Keratinocyte (primary cell): ENCODE data around the gene CASZ1. TPM values are rescaled to one million over a fixed set of nuclear protein-coding genes. Genes with fewer than 3 reads are reported as not detected.

Source experiments
- DNase-seq: peaks from one replicate; pipeline ENCODE4 v3.0.0-alpha.2; 2011; ENCODE audit warnings: low read depth, missing footprints, low spot score
- FAIRE-seq: peaks from 2 replicates; lab custom pipeline; 2011; peaks lifted over from hg19 to GRCh38; lab: Jason Lieb, UNC
- H2AFZ ChIP-seq: 2 replicates; pipeline ENCODE4 v1.6.0; 2012; ENCODE audit warnings: low read length, control low read depth, inconsistent platforms; ENCODE audit not compliant: control insufficient read depth
- H3K27ac ChIP-seq: 2 replicates; pipeline ENCODE4 v1.5.1; 2011; ENCODE audit warnings: low read length; ENCODE audit not compliant: control insufficient read depth, insufficient read depth
- H3K27me3 ChIP-seq: 3 replicates; pipeline ENCODE4 v1.6.0; 2011; ENCODE audit warnings: low read length; ENCODE audit not compliant: control insufficient read depth, insufficient read depth; ENCODE audit errors: extremely low read depth
- H3K36me3 ChIP-seq, 2 experiments: 2 replicates in 1 of 2; 3 replicates in 1 of 2; pipeline ENCODE4 v1.5.1; 2011; ENCODE audit warnings: low read length in 2 of 2, mild to moderate bottlenecking in 1 of 2; ENCODE audit not compliant: control insufficient read depth in 2 of 2, insufficient read depth in 2 of 2; ENCODE audit errors: extremely low read depth in 1 of 2
- H3K4me1 ChIP-seq: 3 replicates; pipeline ENCODE4 v1.5.1; 2011; ENCODE audit warnings: low read length; ENCODE audit not compliant: control insufficient read depth, insufficient read depth; ENCODE audit errors: extremely low read depth
- H3K4me2 ChIP-seq: 3 replicates; pipeline ENCODE4 v1.6.0; 2011; ENCODE audit warnings: low read depth, low read length; ENCODE audit not compliant: control insufficient read depth, insufficient read depth; ENCODE audit errors: extremely low read depth
- H3K4me3 ChIP-seq, 3 experiments: fragments of 200-600 bp in 1 of 3; sonication (generic) in 1 of 3; 2 replicates in 2 of 3; 3 replicates in 1 of 3; pipeline ENCODE4 v1.5.1; 2011 to 2016; ENCODE audit warnings: low read length in 3 of 3, mild to moderate bottlenecking in 3 of 3, control low read depth in 2 of 3, inconsistent platforms in 1 of 3, low read depth in 1 of 3, mixed read lengths in 1 of 3, mixed run types in 1 of 3, moderate library complexity in 1 of 3; ENCODE audit not compliant: control insufficient read depth in 2 of 3, insufficient read depth in 2 of 3; ENCODE audit errors: extremely low read depth in 1 of 3
- H3K79me2 ChIP-seq: 2 replicates; pipeline ENCODE4 v1.6.0; 2012; ENCODE audit warnings: low read length; ENCODE audit not compliant: control insufficient read depth, insufficient read depth
- H3K9ac ChIP-seq: 3 replicates; pipeline ENCODE4 v1.6.0; 2011; ENCODE audit warnings: low read length; ENCODE audit not compliant: control insufficient read depth, insufficient read depth; ENCODE audit errors: extremely low read depth
- H3K9me1 ChIP-seq: 3 replicates; pipeline ENCODE4 v1.6.0; 2011; ENCODE audit warnings: low read length; ENCODE audit not compliant: control insufficient read depth, insufficient read depth; ENCODE audit errors: extremely low read depth
- H3K9me3 ChIP-seq: 2 replicates; pipeline ENCODE4 v1.5.1; 2012; ENCODE audit warnings: low read depth, low read length; ENCODE audit not compliant: control insufficient read depth
- H4K20me1 ChIP-seq: 3 replicates; pipeline ENCODE4 v1.6.0; 2011; ENCODE audit warnings: low read length; ENCODE audit not compliant: control insufficient read depth, insufficient read depth; ENCODE audit errors: extremely low read depth
- CTCF ChIP-seq, 3 experiments: IDR thresholded peaks in 1 of 3; conservative IDR thresholded peaks in 1 of 3; optimal IDR thresholded peaks in 1 of 3; 2 replicates in 2 of 3; 3 replicates in 1 of 3; pipeline versions ENCODE3 to v1.5.1; 2011; ENCODE audit warnings: low read length in 3 of 3, mild to moderate bottlenecking in 3 of 3, moderate library complexity in 2 of 3, control low read depth in 1 of 3, inconsistent platforms in 1 of 3; ENCODE audit not compliant: insufficient read depth in 2 of 3; ENCODE audit errors: extremely low read depth in 1 of 3
- EZH2 ChIP-seq: IDR thresholded peaks from one replicate; pipeline ENCODE4 v1.6.1; 2012; ENCODE audit warnings: inconsistent platforms, mild to moderate bottlenecking, low read length, moderate library complexity
- dilution Hi-C: fragments of 300-500 bp; cut with MboI; formaldehyde crosslinking; loops from one replicate; pipeline ENCODE4 v1.7.0; 2020; ENCODE audit warnings: low sequenced_read_pairs; ENCODE audit not compliant: extremely low pct_ligation_motif_present
- polyA plus RNA-seq, 5 experiments: library from polyadenylated mRNA; depleted of rRNA in 3 of 5; stranded (reverse) in 3 of 5; stranded (forward) in 1 of 5; unstranded in 1 of 5; fragments of >200 nt; gene quantifications; 1 replicate in 1 of 5; 2 replicates in 3 of 5; 3 replicates in 1 of 5; pipeline versions ENCODE4 v1.2.1 to v1.2.3, GENCODE V29; 2011 to 2012; ENCODE audit warnings: missing spikeins in 2 of 5, low read depth in 1 of 5, low replicate concordance in 1 of 5

CASZ1 gene
- polyA plus RNA-seq, 1 donor (not counting 4 experiments of a cell fraction or from before 2014, with no cell fraction given): 2.8 TPM

GRCh38 chr1:10623686-10624145, 172.7 kb downstream of the CASZ1 start:
- no peak overlapping the region for H3K27ac ChIP-seq
- no peak overlapping the region for H3K9ac ChIP-seq
- FAIRE-seq (no peak), DNase-seq (no peak)
- dilution Hi-C loops: no loop called here
- no peaks in the 10 kb centered on the region for H3K9me3 ChIP-seq
- peaks cover 11% of the 10 kb centered on the region for H3K4me1 ChIP-seq
- H3K27me3 ChIP-seq: no peaks in the 10 kb centered on the region
- no peak overlapping the region for H2AFZ ChIP-seq
- H4K20me1 ChIP-seq: no peaks in the 10 kb centered on the region
- no peak overlapping the region for H3K4me3 ChIP-seq
- no peak overlapping the region for H3K4me2 ChIP-seq
- H3K79me2 ChIP-seq: no peaks in the 10 kb centered on the region
- peaks cover 8% of the 10 kb centered on the region in 2 experiments for H3K36me3 ChIP-seq
- H3K9me1 ChIP-seq: no peaks in the 10 kb centered on the region
- TF ChIP-seq CTCF (optimal IDR thresholded peaks at IDR 0.05 in 1 of 3, IDR thresholded peaks at IDR 0.05 in 1 of 3, conservative IDR thresholded peaks at IDR 0.05 in 1 of 3; ENCODE audit: extremely low read depth in 1 of 3, insufficient read depth in 2 of 3, low read length in 3 of 3): no peak
- TF ChIP-seq EZH2: no peak

DNA sequence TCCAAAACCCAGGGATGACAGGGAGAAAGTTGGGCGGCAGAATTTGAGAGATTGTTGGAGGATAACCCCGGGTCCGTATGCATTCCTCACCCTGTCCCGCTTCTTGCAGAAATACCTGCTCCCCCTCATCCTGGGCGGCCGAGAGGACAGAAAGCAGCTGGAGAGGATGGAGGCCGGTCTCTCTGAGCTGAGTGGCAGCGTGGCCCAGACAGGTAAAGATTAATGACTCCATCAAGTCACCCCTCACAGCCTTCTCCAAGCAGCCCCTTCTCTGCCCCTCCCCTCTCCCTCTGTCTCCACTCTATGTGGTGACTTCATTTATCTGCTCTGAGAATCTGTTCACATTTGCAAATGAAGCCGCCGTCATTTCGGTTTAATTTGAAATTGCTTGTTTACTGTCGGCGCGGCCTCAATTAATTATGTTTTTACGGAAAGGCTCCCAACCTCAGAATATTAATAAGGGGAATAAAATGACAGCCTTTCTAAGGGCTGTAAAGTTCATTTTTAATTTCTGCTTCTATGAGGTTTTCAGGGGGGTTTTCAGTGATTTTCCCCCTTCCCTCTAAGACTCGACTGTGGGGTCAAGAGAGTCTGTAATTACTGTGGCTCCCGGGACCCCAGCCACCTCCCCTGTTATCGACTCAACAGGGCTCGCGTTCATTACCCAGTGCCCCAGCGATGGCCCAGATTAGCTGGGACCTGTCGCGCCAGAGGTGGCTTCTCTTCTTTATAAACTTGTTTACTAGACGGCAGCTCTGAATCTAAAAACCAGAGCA, 173.3 kb downstream of the CASZ1 start:
- H4K20me1 ChIP-seq: no peaks in the 10 kb centered on the region
- peaks cover 12% of the 10 kb centered on the region for H3K4me1 ChIP-seq
- H3K27ac ChIP-seq: no peak overlapping the region
- dilution Hi-C loops: no loop called here
- H3K36me3 ChIP-seq: peaks cover 9% of the 10 kb centered on the region in 2 experiments
- H3K79me2 ChIP-seq: no peaks in the 10 kb centered on the region
- H3K9ac ChIP-seq: no peak overlapping the region
- H3K4me3 ChIP-seq: no peak overlapping the region
- DNase-seq (no peak), FAIRE-seq (no peak)
- H3K9me3 ChIP-seq: no peaks in the 10 kb centered on the region
- H3K27me3 ChIP-seq: no peaks in the 10 kb centered on the region
- no peak overlapping the region for H3K4me2 ChIP-seq
- no peak overlapping the region for H2AFZ ChIP-seq
- no peaks in the 10 kb centered on the region for H3K9me1 ChIP-seq
- no peak for TF ChIP-seq EZH2
- TF ChIP-seq CTCF (optimal IDR thresholded peaks at IDR 0.05 in 1 of 3, IDR thresholded peaks at IDR 0.05 in 1 of 3, conservative IDR thresholded peaks at IDR 0.05 in 1 of 3; ENCODE audit: extremely low read depth in 1 of 3, insufficient read depth in 2 of 3, low read length in 3 of 3): no peak
